NCI-H1105 (cell line): ENCODE data around the gene SORCS2.
"Not testable (repeated sequence)": the region's sequence is repeated elsewhere in the genome, so short reads cannot be mapped to it uniquely, and the experiment has no call there.

Source experiments
- DNase-seq: peaks from one replicate; lab custom pipeline; 2025; lab: John Stamatoyannopoulos, UW

Gene SORCS2

DNA sequence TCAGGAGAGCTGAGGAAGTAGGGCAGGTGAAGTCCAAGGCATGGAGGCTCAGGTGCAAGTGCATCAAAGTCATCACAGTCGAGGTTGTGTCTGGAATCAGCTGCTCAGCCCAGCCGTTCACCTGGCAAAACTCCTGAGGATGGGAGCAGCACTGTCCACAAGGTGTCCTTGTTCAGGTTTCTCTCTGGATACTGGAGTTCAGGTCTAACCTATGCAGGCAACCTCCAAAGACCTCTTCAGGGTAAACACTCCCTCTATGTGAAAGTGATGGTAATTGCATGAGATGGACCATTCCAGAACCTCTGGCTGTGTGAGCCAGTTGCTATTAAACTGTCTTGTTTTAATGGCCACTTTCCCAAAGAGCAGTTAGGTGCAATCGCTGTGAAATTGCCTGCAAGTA is 362.6 kb downstream of the SORCS2 start:
- no peak for DNase-seq

DNA sequence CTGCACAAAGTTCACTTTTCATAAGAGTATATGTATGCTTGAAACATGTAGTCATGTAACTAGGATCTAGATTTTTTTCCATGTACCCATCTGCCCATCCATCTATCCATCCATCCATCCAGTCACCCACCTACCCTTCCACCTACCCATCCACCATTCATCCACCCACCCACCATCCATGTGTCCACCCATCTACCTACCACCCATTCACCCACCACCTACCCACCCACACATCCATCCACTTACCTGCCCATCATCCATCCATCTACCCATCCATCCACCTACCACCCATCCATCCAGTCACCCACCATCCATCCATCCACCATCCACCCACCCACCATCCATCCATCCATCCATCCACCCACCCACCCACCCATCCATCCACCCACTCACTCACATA is 364.2 kb downstream of the SORCS2 start:
- DNase-seq, result no peak

DNA sequence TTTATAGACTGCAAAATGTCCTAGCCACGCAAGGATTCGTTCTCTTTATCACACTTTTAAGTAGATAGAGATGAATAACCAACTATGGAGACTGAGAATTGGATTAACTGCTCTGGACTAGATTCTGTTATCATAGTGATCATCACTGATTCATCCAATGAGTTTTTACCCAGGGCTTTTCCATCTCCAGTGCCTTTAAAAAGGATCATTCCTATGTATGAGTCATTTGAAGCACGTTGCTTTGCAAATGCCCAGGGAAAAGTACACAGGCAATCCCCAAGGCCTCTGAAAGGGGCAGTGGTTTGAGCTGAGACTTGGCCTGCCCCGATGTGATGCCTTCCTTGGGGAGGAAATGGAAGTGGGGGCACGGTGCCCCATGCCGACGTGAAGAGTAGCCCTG is 365.1 kb downstream of the SORCS2 start:
- DNase-seq, result no peak

DNA sequence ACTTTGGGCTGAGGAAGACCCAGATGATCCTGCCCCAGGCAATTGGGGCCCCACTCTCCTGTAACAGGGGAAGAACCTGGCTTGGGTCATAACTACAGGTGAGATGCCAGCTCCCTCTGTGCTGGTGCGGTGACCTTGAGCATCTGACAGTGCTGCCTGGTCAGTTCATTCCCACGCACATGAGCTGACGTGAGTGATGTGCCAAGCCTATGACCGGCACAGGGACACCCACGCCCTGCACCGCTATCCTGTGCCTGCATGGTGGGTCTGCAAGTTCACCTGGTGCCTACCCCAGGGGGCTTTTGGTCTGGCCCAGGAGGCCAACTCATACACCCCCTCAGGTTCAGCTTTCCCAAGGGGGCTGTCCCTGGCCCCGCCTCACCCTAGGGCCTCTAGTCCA is 366.1 kb downstream of the SORCS2 start:
- DNase-seq, result no peak

DNA sequence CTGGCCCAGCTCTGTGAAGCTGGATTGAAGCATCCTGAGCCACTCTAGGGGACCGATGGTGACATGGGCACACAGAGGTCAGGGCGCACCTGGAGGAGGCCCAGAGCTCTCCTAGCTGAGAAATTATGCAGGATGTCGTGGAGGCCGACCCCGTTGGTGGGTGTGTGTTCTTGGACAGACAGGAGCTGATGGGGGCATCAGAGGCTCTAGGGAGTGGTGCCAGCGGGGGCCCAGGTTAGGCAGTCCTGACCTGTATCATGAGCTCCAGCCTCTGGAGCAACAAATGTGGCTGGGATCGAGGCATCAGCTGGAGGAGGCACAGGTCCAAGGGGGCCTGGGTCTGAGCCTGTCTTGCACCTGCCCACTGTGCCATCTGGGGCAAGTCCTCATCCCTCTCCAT is 367.0 kb downstream of the SORCS2 start:
- DNase-seq, result no peak

DNA sequence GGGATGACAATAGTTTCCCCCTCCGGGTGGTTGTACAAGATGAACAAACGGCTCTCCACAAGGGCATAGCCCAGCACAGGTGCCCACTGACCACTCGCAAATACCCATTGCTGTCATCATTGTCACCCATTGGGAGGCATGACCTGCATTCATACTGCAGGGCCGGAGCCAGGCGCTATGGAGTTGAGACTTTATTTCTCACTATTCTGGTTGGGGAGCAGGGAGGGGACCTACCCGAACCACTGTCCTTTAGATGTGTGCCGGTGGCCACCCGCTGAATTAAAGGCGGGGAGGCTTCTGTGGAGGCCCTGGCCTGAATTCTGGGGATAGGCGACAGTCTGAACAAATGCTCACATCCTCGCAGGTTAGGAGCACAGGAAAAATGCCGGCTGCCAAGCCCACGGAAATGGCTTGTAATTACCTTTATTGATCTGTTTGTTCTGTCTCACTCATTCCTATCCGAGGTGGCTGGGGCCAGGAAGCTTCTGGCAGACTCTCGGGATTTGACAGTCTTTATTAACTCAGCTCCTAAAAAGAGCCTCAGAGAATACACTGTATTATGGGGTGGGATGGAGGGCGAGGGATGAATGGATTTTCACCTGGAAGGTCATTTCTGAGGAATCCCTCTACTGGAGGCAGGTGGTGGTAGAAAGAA is 367.5 kb downstream of the SORCS2 start:
- DNase-seq, result peak; percentile 36

DNA sequence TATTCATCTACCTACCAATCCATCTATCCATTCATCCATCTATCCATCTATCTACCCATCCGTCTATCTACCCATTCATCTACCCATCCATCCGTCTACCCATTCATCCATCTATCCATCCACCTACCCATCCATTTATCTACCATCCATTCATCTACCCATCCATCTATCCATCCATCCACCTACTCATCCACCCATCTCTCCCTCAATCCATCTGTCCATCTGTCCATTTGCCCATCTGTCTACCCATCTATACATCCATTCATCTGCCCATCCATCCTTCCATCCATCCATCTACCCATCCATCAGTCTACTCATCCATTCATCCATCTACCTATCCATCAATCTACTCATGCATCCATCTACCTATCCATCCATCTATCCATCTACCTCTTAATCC is 369.2 kb downstream of the SORCS2 start:
- no peak for DNase-seq

DNA sequence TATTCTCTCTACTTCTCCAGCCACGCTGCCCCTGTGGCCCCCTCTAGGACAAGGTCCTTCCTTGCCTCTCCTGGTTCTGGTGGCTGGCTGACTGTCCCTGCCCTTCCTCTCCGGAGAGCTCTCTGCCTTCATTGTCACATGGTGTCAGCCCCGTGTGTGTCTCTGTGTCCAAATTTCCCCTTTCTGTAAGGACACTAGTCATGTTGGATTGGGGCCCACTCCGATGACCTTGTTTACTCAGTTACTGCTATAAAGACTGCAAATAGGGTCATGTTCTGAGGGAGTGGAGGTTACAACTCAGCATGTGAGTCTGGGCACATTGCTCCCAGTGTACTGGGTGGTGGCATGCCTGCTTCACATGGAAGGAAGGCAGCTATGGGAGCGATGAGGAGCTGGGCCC is 371.9 kb downstream of the SORCS2 start:
- DNase-seq, result no peak

DNA sequence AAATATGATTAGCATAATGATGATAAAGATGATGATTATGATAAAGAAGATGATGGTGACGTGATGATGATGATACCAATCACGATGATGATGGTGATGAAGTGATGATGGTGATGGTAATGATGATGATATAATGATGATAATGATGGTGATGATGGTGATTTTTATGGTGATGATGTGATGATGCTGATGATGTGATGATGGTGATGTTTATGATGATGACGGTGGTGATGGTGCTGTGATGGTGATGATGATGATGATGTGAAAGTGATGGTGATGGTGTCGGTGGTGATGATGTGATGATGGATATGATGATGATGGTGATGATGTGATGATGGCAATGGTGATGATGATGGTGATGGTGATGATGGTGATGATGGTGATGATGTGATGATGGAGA is 373.1 kb downstream of the SORCS2 start:
- DNase-seq, result no peak

DNA sequence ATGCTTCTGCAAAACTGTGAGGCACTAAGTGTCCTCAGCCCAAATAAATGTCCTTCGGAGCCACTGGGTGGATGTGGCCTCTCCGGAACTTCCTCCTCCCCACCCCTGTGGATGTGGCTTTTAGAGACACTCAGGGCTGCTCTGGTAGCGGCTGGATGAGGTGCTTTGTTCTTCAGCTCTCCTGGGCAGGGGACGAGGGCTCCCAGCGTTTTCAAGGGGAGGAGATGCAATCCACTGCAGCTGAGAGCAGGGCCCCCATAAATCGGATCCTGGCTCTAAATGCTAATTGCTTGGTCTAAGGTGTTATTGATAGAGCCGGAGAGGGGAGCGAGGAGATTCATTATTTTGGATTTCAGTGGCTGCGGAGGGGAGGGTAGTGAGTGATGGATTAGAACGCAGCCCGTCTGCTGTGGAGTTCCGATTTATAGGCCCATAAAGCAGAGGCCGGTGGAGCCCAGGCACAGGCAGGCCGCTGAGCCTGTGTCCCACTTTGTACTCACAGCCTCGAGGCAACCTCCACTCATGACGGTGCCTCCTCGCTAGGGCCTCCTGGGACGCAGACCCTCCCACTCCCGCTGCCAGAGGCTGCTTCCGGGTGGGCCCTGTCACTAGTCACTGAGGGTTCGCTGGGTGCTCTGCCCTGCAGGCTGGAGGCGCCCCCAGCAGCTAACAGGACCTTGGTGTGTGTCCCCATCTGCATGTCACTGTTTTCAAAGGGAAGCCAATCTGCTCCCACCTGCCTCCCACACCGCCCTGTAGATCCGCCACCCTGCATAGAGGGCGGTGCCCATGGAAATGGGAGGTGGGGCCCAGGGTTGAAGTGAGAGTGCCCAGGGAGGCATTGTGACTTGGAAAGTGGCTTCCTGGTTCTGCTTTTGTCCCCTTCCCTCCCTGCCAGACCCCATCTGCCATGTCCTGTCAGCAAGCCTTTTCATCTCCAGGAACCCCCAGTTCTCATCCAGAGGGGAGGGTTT is 377.8 kb downstream of the SORCS2 start:
- DNase-seq, result no peak

DNA sequence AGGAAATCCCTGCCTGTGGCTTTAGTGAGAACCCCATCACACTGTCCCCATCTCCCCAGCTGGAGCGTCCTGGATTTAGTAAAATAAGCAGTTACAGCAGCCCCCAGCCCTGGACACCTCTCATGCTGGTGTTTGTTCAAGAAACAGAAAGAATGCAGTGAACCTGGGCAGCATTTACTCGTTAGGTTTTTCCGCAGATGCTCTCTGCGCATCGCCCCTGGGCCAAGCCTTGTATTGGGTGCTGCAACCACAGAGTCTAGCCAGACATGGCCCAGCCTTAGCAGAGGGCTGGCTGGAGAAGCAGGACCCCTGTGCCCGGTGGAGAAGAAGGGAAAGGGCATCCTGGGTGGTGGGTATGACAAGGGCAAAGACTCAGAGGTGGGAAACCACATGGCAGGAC is 378.7 kb downstream of the SORCS2 start:
- no peak for DNase-seq

DNA sequence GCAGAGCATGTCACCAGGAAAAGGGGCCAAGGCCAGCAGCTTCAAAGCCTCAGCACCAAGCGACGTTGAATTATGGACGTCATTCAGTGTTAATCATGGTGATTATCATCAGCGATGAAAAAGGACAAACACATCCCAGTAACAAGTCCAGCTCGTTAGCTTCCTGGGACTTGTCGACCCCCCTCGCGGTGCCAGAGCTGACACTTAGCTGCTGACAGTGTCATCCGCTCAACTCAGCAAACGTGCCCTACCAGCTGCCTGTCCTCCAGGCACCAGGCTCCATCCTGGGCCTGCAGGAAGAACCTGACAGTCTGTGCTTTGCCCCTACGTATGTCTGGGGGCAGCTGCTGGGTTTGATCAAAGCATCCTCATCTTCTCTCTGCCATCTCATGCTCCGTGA is 379.4 kb downstream of the SORCS2 start:
- DNase-seq, result no peak

DNA sequence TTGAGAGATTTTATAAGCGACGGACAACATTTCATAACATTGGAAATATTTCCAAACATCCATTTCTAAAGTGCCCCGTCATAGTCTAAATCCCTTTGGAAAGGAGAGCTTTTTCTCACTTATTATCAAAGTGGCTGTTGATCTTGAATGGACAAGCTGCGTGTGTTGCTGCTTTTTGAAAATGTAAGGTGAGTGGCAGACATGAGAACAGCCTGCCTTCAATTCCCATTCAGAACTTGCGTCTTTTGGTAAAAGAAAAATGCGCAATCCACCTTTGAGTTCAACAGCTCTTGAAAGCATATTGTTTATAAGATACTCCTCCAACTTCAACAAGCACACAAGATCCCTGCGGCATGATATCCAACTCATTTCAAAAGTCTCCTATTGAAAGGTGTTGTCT is 380.6 kb downstream of the SORCS2 start:
- DNase-seq, result no peak

DNA sequence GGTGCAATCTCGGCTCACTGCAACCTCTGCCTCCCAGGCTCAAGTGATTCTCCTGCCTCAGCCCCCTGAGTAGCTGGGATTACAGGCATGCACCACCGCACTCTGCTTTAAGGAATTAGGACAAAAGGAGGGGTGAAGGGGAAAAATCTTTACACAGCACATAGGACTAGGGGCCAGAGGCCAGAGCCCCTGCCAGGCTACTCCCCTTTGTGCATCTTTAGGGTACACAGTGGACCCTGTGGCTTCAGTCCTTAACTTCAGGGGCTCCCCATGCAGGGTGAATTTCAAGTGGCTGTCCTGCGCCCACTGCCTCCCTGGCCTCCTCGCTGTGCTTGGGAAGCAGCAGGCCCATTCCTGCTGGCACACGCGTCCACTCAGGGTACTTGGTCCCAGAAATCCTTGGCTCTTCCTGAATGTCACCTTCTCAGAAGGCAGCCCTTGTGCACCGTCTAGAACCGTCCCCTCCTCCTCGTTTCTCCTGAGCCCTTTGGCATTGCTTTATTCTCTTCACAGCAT is 381.3 kb downstream of the SORCS2 start:
- no peak for DNase-seq

DNA sequence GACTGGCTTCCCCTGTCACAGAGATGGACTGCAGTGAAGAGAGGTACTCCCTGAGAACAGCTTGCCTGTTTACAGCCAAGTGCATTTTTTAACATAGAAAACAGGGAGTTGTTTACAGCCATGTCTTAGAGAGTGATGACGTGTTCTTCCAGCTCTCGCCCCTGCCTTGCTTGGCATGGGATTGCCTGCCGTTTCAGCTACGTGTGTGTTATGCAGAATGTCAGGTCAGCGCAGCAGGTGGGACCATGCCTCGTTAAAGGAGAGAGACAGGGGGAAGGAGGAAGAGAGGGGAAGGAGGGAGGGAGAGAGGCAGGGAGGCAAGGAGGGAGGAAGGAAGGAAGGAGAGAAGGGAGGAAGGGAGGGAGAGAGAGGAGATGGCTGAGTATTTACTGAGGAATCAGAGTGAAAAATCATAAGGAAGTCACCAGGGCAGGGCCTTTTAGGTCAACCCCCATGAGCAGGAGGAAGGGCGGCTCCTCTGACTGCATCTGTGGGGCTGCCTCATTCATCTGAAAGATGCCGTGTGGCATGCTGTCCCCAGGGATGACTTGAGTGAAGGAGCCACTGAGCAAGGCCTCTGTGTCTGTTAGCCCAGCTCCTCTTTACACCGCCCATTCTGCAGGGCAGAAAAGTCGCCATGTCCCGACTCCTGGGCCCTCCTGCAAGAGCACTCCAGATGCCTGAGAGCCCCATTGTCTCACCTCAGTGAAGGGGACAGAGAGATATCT is 382.1 kb downstream of the SORCS2 start:
- DNase-seq, result no peak

DNA sequence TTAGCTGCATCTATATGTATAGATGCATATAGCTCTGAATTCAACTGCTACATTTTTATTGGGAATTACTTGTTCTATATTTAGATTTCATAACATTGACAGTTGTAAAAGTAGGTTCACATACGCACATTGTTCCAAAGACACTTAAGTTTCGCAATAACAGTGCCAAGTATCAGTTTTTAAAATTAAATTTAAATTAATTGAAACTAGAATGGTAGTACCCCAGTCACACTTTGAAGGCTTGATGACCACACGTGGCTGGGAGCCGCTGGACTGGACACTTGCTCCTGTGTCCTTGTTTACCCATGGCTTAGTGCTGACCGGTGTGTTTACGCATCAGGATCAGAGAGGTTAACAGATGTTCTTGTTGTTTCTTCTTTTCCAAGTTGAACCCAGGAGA is 383.1 kb downstream of the SORCS2 start:
- DNase-seq, result no peak

DNA sequence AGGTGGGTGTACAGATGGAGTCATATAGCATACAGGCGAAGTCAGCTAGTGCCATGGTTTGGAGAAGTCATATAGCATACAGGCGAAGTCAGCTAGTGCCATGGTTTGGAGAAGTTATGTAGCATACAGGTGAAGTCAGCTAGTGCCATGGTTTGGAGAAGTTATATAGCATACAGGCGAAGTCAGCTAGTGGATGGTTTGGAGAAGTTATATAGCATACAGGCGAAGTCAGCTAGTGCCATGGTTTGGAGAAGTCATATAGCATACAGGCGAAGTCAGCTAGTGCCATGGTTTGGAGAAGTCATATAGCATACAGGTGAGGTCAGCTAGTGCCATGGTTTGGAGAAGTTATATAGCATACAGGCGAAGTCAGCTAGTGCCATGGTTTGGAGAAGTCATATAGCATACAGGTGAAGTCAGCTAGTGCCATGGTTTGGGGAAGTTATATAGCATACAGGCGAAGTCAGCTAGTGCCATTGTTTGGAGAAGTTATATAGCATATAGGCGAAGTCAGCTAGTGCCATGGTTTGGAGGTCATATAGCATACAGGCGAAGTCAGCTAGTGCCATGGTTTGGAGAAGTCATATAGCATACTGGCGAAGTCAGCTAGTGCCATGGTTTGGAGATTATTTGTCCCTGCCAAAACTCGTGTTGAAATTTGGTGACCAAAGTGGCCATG is 385.2 kb downstream of the SORCS2 start:
- DNase-seq, result not testable (repeated sequence)

DNA sequence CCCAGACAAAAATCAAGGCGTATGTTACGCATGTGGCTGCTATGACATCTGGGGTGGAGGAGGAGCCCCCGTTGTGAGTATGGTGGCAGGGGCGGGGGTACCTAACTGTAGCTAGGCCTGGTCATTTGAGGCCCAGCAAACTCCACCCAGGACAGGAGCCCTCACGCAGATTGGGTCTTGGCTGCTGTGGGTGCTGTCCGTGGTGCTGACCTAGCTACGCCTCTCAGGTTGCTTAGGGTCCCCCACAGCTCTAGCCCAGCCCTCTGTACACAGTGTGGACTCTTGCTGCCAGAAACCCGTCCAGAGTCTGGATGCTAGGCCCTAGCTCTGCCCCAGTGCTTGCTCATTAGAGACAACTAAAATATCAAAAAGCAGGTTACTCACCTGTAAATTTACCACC is 389.1 kb downstream of the SORCS2 start:
- DNase-seq, result no peak

DNA sequence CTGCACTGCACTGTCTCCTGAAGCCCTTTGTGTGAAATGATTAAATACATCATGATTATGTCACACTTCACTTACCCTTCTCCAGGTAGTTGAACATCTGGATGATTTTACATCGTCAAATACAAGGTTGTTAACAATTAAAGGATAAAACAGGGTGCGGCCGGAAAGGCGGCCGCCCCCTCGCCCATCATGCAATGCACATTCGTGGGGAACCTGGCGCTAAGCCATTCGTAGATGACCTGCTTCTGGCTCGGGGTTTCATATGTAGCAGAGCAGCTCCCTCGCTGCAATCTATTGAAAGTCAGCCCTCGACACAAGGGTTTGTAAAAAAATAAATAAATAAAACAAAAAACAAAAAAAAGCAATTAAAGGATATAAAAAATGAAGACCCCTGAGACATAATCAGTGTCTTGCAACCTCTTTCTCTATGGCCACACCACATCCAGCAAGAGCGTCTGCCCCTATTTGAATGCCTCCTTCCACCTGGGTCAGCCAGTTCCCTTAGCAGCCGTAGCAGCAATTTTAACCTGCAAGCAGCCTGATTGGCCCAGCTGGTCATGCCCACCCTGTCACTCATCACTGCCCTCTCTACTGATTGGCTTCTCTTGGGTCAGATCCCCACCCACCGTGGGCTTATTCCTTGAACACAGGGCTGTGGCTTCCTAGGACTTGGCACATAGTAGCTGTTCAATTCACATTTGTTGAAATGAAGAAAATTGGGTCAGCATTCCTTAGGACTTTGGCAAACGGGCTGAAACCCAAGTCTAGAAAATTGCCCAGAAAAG is 390.2 kb downstream of the SORCS2 start:
- DNase-seq, result no peak

DNA sequence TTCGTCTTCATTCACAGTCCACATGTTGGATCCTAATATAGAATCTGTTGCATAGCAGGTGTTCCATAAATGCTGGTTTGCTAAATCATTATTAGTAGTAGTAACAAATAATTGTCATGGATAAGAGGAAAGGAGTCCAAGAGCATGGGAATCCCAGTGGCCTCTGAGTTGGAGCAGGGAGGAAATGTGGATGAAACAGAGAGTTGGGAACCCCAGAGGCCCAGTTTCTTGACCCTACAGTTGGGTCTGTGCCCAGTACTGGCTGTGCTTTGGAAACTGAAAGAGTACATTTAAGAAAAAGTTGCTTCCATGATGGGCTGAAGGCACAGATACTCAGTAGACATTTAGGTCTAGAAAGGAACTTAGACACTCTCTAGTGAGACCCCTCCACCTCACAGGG is 391.8 kb downstream of the SORCS2 start:
- no peak for DNase-seq

DNA sequence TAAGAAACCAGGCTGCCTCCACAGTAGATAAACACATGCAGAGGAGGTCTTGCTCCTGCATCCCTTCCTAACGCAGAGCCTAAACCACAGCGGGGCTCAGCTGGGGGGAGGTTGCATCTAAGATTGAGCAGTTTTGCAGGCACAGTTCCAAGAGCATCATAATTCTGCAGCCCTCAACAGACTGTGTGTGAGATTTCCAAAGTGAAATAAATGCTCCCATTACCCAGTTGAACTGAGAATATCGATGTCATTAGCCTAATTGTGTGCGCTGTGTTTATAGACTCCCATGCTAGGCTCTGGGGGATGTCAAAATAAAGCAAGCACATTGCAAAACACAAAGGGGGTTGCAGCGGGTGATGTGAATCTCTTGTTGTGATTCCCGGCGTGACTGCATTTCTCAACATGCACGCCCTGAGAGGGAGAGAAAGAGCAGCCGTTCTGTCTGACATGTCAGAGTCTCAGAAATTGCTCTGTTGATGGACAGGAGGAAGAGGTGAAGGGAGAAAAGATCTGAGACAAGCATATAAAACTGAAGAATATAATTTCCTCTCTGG is 392.3 kb downstream of the SORCS2 start:
- no peak for DNase-seq
